ENCODE data around the gene RPRD1B. TPM values are rescaled to one million over a fixed set of nuclear protein-coding genes. Genes with fewer than 3 reads are reported as not detected.
A peak's percentile ranks its signal among the peaks of the same experiment; 100 is the strongest.

The RPRD1B gene
- total RNA-seq, 4 donors from 2014 or later: 15.2 to 25.9 (median 23.6) TPM

DNA sequence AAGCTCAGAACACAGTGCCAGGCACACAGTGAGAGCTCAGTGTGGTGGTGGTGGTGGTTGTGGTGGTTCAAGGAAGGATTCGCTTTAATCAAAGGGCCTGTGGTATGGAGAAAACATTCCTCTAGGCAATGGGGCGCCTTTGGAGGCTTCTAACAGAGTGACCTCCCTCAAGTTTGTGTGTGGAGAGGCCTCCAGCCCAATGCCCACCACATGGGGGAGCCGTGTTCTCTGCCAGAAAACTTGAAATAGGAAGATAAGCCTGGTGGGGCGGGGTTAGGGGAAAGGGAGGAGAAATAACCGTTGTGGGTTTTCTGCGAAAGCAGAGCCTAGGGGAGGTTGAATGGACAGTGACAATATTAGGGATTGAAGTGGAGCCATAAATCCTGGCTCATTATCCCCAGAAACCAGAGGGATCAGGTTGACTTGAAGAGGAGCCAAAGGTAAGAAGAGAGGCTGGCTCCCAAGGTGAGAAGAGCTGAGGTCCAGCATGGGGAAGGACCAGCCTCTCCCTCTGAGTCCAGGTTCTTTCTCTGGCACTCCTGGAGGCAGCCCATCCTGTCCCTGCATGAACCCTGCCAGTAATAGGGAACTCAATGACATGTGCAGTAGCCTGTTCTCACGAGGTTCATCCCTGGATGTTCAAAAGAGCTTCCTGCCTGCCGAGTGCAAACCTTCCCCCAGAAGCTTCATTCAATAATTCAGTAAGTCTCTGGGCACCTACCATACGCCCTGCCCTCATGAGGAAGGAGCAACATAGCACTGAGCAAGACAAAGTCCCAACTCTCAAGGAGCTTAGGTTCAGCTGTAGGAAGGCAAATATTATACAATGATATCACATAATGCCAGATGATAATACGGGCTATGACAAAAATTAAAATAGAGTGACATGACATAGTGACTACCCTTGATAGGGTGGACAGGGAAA is 80.1 kb downstream of the RPRD1B start:
- DNase-seq: no peak
- H3K4me3 ChIP-seq: no peak overlapping the region
- TF ChIP-seq, protein P1, sequence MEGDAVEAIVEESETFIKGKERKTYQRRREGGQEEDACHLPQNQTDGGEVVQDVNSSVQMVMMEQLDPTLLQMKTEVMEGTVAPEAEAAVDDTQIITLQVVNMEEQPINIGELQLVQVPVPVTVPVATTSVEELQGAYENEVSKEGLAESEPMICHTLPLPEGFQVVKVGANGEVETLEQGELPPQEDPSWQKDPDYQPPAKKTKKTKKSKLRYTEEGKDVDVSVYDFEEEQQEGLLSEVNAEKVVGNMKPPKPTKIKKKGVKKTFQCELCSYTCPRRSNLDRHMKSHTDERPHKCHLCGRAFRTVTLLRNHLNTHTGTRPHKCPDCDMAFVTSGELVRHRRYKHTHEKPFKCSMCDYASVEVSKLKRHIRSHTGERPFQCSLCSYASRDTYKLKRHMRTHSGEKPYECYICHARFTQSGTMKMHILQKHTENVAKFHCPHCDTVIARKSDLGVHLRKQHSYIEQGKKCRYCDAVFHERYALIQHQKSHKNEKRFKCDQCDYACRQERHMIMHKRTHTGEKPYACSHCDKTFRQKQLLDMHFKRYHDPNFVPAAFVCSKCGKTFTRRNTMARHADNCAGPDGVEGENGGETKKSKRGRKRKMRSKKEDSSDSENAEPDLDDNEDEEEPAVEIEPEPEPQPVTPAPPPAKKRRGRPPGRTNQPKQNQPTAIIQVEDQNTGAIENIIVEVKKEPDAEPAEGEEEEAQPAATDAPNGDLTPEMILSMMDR (IDR thresholded peaks at IDR 0.05): peak in 1 of 6 experiments; percentile 7
- no peak for TF ChIP-seq POLR2A (IDR thresholded peaks at IDR 0.05)
- no peaks in the 10 kb centered on the region for H3K27me3 ChIP-seq
- peaks cover 0 to 21% (median 15%) of the 10 kb centered on the region in 3 donors for H3K4me1 ChIP-seq
- no peaks in the 10 kb centered on the region for H3K9me3 ChIP-seq
- intact Hi-C loops (cut with DNase I): no loop called here
- no peak overlapping the region for H3K27ac ChIP-seq
- WGBS, 2 donors: 68 to 74% methylated on average over 9 of the region's 10 CpGs
- H3K36me3 ChIP-seq: no peaks in the 10 kb centered on the region

DNA sequence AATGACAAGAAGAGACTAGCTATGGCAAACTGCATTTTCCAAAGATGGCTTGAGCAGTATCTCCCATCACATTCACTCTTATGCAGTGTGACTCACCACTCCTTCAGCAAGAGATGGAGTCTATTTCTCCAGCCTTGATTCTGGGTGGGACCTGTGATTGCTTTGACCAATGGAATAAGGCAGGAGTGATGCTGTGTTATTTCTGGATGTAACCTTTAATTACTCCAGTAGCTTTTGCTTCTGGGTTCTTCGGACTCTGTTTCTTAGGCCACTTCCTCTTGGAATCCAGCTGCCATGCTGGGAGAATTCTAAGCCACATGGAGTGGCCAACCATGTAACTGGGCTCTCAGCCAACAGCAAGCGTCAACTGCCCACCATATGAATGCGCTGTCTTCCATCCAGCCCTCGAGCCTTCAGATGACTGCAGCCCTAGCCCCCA is 80.8 kb downstream of the RPRD1B start:
- no peaks in the 10 kb centered on the region for H3K9me3 ChIP-seq
- 83 to 85% methylated on average over 4 of the region's 4 CpGs for WGBS, 2 donors
- intact Hi-C loops (cut with DNase I): no loop called here
- H3K36me3 ChIP-seq: no peaks in the 10 kb centered on the region
- no peak overlapping the region for H3K4me3 ChIP-seq
- DNase-seq: no peak
- H3K4me1 ChIP-seq: peaks cover 0 to 16% (median 13%) of the 10 kb centered on the region in 3 donors
- H3K27ac ChIP-seq: no peak overlapping the region
- TF ChIP-seq, protein P1 (IDR thresholded peaks at IDR 0.05): no peak
- no peak for TF ChIP-seq POLR2A (IDR thresholded peaks at IDR 0.05)
- H3K27me3 ChIP-seq: no peaks in the 10 kb centered on the region

DNA sequence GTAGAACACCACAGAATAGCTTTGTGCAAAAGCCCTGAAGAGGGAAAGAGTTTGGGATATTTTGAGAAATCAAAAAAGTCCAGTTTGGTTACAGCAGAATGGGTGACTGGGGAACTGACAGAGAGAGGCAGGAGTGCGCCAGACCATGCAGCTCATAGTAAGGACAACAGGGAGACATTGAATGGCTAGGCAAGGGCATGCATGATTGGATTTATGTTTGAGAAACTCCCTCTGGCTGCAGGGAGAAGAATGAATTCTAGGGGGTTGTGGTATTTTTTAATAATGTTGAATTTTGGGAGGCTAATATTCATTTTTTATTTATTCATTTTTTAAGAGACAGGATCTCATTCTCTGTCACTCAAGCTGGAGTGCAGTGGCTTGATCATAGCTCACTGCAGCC is 81.7 kb downstream of the RPRD1B start:
- Histone ChIP-seq H3K27me3 (no peaks in the 10 kb centered on the region), H3K4me3 (no peak overlapping the region), H3K4me1 (peaks cover 0 to 8% (median 7%) of the 10 kb centered on the region in 3 donors), H3K9me3 (no peaks in the 10 kb centered on the region), H3K27ac (no peak overlapping the region), H3K36me3 (no peaks in the 10 kb centered on the region)
- whole genome bisulfite sequencing, 2 donors: 92% methylated on average over 1 of the region's 1 CpG
- intact Hi-C loops (cut with DNase I): no loop called here
- no peak for TF ChIP-seq POLR2A (IDR thresholded peaks at IDR 0.05)
- TF ChIP-seq, protein P1 (IDR thresholded peaks at IDR 0.05): no peak
- no peak for DNase-seq

DNA sequence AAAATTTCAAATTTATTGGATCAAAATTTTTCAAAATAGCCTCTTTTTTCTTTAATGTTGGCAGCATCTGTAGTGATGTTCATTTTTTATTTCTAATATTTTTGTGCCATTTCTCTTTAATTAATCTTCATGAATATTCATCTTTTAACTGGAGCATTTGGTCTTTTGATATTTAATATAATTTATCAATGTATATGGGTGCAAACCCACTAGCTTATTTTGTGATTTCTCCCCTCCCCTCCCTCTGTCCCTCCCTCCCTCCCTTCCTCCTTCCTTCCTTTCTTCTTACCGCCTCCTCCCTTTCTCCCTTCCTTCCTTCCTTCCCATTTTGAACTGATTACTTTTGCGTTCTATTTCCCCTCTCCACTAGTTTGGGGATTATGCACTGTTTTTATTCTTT is 82.3 kb downstream of the RPRD1B start:
- 58 to 70% methylated on average over 1 to 2 of the region's 2 CpGs for WGBS, 2 donors
- DNase-seq: no peak
- H3K9me3 ChIP-seq: no peaks in the 10 kb centered on the region
- peaks cover 0 to under 1% (median under 1%) of the 10 kb centered on the region in 3 donors for H3K4me1 ChIP-seq
- intact Hi-C loops (cut with DNase I): no loop called here
- no peak overlapping the region for H3K4me3 ChIP-seq
- TF ChIP-seq, protein P1 (IDR thresholded peaks at IDR 0.05): no peak
- no peak for TF ChIP-seq POLR2A (IDR thresholded peaks at IDR 0.05)
- no peak overlapping the region for H3K27ac ChIP-seq
- H3K36me3 ChIP-seq: no peaks in the 10 kb centered on the region
- no peaks in the 10 kb centered on the region for H3K27me3 ChIP-seq

DNA sequence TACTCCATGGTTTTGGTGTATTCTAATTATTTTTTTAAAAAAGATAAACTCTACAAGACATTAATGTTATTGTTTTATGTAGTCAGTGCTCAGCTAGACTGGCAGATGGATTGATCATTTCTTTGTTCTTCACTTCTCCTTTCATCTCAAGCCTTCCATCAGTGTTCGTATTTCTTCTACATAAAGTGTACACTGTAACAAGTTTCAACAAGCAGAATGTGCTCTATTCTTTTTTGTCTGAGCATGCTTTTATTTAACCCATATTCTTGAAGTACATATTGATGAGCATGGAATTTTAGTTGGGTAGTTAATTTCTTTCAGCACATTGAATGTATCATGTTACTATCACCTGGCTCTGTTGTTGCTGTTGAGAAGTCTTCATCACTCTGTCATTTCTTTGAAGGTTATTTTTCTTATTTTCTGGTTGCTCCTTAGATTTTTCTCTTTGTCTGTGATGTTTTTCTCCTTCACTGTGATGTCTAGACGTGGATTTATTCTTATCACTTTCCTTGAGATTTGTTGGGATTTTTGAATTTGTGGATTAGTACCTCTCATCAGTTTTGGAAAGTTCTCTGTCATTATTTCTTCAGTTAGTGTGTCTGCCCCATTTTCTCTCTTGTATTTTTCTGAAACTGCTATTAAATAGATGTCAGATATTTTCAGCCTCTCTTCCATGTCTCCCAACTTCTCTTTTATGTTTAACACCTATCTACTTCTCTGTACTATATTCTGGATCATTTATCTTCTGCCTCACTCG is 83.0 kb downstream of the RPRD1B start:
- no peaks in the 10 kb centered on the region for H3K27me3 ChIP-seq
- DNase-seq: no peak
- 34 to 37% methylated on average over 3 of the region's 3 CpGs for WGBS, 2 donors

More for the DNA sequence above, 83.0 kb downstream of the RPRD1B start:
- Histone ChIP-seq H3K4me3 (no peak overlapping the region), H3K4me1 (no peaks in the 10 kb centered on the region), H3K27ac (no peak overlapping the region), H3K36me3 (no peaks in the 10 kb centered on the region), H3K9me3 (no peaks in the 10 kb centered on the region)
- intact Hi-C loops (cut with DNase I): no loop called here
- no peak for TF ChIP-seq POLR2A (IDR thresholded peaks at IDR 0.05)
- TF ChIP-seq, protein P1 (IDR thresholded peaks at IDR 0.05): no peak

Measured in esophagus squamous epithelium (tissue), 5 donors.